ENCODE measurements around the gene MDGA2.

MDGA2 gene

GRCh38 chr14:46840944-46841720 is 834.3 kb downstream of the MDGA2 start:
- no peak overlapping the region for H3K4me3 ChIP-seq (ENCODE audit: low read depth, low read length)
- no peak for TF ChIP-seq CTCF (IDR thresholded peaks at IDR 0.05; ENCODE audit: insufficient read depth, low read depth, low read length, missing control alignments)
- no peak for DNase-seq (ENCODE audit: low read depth)

GRCh38 chr14:46820291-46820690 is 855.1 kb downstream of the MDGA2 start:
- no peak overlapping the region for H3K4me3 ChIP-seq (ENCODE audit: low read depth, low read length)
- TF ChIP-seq CTCF (IDR thresholded peaks at IDR 0.05; ENCODE audit: insufficient read depth, low read depth, low read length, missing control alignments): no peak
- DNase-seq (ENCODE audit: low read depth): no peak

GRCh38 chr14:46819117-46819516 is 856.3 kb downstream of the MDGA2 start:
- DNase-seq (ENCODE audit: low read depth): no peak
- TF ChIP-seq CTCF (IDR thresholded peaks at IDR 0.05; ENCODE audit: insufficient read depth, low read depth, low read length, missing control alignments): no peak
- H3K4me3 ChIP-seq (ENCODE audit: low read depth, low read length): no peak overlapping the region

- no peak for TF ChIP-seq CTCF (IDR thresholded peaks at IDR 0.05; ENCODE audit: insufficient read depth, low read depth, low read length, missing control alignments)
- DNase-seq (ENCODE audit: low read depth): no peak
- H3K4me3 ChIP-seq (ENCODE audit: low read depth, low read length): no peak overlapping the region
Observed at GRCh38 chr14:46818147-46818546, 857.3 kb downstream of the MDGA2 start.

GRCh38 chr14:46793144-46793543 is 882.3 kb downstream of the MDGA2 start:
- no peak overlapping the region for H3K4me3 ChIP-seq (ENCODE audit: low read depth, low read length)
- DNase-seq (ENCODE audit: low read depth): no peak
- no peak for TF ChIP-seq CTCF (IDR thresholded peaks at IDR 0.05; ENCODE audit: insufficient read depth, low read depth, low read length, missing control alignments)
